Measurements from ENCODE around the gene FAM170B.

FAM170B gene

GRCh38 chr10:49151025-49151445 is 17.2 kb upstream of the FAM170B start:
- no peak for DNase-seq

DNA sequence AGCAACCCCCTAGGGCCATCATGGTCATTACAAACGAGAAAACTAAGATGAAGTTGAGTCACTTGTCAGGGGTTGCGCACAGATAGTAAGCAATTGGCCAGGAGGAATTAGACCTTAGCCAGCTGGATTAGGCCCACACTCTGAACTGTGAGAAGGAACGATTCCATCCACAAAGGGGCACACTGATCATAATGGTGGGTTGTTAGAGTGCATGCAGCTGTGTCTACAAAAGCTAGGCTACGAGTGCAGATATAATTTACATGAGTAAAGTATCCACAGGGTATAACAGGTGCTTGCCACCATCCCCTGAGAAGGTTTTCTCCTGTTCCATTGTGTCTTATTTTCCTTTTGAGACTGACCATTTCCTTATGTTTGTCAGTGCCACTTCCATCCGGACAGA is 16.6 kb upstream of the FAM170B start:
- peak in 1 of 2 experiments; percentile 14 for DNase-seq

GRCh38 chr10:49149881-49150280 is 16.1 kb upstream of the FAM170B start:
- no peak for DNase-seq

GRCh38 chr10:49144058-49144720 is 10.4 kb upstream of the FAM170B start:
- DNase-seq: no peak

DNA sequence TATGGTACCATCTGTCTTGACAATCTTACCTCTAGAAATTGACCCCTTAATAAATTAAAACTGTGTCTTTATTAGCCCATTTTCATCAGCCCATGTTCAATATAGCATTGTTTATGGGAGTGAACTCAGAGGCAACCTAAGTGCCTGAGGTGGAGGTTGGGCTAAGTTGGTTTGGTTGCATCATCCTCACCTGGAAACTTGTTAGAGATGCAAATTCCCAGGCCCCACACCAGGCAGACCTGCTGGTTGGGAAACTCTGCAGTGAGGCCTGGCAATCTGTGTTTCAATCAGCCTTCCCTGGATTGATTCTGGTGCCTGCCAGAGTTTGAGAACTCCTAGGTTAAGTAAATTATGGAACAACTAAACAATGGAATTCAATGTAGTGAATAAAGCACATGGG is 9.4 kb upstream of the FAM170B start:
- no peak for DNase-seq

GRCh38 chr10:49141541-49142332 is 7.9 kb upstream of the FAM170B start:
- no peak for DNase-seq

DNA sequence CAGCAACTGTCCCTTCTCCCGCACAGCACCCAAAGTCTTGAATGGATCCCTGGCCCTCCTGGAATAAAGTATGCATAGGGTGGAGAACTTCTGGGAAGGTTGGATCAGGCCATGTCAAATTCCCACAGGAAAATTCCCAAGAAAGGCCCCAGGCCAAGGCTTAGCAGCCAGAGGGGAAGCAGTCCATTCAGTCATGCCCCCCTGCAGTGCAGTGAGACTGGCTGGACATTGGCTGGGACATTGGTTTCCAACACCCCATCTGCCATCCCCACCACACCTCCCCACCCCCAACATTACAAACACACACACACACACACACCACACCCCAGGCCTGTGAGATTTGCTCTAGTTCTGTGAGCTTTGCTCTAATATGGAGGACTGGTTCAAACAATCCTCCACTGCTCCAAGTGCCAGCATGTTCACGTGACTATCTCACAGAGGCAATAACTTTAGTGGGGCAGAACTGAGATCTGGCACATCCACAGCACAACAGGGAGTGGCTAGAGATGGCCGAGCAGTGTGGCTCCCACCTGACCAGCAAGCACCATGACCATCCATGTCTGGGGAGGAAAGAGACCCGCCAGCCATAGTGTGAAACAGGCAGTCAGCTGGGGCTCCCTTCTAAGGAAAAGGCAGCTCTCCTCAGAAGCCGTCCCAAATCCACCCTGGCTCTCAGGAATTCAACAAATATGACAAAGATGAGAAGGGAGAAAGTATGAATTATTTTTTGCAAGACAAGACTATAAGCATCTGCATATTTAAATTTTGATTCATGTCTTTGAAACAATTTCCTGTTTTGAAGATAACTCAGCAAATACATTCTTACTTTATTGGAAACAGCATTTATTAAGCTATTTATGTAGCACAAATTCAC is 6.7 kb upstream of the FAM170B start:
- DNase-seq: no peak

- no peak for DNase-seq
These were observed 6.0 kb upstream of the FAM170B start for GRCh38 chr10:49139846-49140195.

DNA sequence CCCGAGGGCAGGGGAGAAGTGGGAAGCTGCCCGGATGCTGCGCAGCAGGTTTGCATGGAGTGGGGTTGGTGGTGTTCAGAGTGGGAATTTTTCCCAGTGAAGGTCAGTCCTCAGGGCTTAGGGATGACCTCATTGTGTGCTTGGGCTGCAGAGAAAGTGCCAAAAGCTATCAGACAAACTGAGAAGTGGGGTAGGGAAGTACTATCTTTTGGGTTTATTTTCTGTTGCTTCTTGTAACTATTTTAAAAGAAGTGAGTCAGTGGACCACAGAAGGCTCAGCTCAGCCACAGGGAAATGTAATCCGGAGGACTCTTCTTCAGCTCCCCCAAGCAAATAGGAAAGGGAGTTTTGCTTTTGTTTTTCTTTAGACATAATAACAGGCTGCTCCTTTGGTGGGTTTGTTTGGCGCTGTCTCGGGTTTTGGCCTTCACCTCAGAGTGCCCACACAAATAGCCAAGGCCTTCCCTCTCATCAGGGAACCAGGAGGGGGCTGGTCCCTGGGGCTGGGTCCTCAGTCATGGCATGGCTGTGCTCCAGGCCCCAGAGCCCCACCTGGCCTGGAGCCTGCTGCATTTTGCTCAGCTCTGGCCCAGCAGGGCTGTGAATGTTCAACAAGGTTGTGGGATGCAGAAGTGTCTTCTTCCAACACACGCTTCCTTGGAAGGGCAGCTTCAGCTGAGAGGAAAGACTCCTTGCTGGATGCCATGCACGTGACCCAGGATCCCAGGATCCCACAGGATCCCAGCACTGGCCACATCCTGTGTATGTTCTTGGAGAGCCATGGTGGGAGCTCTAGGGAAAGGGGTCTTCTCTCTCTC is 5.4 kb upstream of the FAM170B start:
- DNase-seq: no peak

DNA sequence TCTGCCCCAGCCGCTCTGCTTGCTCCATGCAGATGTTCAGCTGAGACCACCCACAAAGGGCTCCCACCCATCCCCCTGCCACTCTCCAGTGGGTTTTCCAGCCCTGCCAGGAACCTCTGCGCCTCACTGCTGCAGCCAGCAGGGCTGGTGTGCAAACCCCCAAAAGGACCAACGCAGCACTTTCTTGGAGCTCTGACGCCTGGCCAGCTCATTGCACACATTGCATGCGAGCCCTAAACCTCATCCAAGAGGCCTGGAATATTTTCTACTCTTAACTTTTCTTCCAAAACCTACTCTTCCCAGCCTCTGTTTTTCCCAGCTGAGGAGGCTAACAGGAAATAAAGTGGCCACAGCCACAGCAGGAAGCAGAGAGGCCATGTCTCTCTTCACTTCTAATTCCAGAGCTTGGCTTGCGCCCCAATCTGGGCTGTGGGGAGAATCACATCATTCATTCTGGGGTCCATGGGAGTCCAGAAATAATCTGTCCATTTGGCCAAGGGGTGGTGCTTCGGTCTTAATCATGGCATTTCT is 4.6 kb upstream of the FAM170B start:
- no peak for DNase-seq

- no peak for DNase-seq
These were observed 2.7 kb upstream of the FAM170B start for GRCh38 chr10:49136525-49136924.

- DNase-seq: no peak
These were observed 1.9 kb upstream of the FAM170B start for GRCh38 chr10:49135575-49136313.

GRCh38 chr10:49134327-49134726 is 506 bp upstream of the FAM170B start:
- no peak for DNase-seq

GRCh38 chr10:49132362-49132737 is 1.5 kb downstream of the FAM170B start:
- no peak for DNase-seq

DNA sequence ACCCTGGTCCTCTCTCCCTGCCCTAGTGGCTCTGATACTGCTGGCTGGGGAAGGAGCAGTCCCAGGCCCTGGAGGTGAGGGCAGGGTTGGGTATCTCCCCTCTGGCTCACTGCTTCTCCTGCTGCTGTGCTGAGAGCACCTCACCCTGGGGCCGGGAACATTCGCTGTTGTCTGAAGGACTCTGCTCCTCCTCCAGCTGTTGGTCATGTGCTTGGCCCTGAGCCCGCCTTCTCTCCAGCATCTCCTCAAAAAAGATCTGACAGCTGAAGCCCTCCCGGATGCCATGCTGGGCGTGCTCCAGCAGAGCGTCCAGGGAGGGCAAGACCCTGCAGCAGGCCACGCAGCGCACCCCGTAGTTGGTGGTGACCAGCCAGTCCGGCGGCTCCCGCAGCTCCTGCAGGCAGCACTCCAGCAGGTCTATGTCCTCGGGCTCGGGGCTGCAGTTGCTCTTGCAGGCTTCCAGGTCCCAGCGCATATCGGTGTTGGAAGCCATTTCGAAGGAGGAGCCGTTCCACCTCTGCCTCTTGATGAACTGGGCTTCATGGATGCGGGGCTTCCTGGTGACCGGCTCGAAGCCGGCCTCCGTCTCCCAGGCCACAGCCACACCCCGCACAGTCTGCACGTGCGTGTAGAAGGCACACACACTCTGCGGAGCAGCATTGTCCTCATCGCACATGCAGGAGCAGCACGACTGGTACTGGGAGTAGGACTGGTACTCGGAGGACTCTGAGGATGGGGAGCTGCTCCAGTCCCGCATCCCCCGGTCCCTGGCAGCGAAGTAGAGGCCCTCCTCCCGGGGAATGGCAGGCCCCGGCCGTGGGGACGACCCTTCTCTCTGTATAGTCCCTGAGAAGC is 2.1 kb downstream of the FAM170B start:
- DNase-seq: no peak

GRCh38 chr10:49129376-49129775 is 4.4 kb downstream of the FAM170B start:
- no peak for DNase-seq

GRCh38 chr10:49128854-49129253 is 5.0 kb downstream of the FAM170B start:
- no peak for DNase-seq

DNA sequence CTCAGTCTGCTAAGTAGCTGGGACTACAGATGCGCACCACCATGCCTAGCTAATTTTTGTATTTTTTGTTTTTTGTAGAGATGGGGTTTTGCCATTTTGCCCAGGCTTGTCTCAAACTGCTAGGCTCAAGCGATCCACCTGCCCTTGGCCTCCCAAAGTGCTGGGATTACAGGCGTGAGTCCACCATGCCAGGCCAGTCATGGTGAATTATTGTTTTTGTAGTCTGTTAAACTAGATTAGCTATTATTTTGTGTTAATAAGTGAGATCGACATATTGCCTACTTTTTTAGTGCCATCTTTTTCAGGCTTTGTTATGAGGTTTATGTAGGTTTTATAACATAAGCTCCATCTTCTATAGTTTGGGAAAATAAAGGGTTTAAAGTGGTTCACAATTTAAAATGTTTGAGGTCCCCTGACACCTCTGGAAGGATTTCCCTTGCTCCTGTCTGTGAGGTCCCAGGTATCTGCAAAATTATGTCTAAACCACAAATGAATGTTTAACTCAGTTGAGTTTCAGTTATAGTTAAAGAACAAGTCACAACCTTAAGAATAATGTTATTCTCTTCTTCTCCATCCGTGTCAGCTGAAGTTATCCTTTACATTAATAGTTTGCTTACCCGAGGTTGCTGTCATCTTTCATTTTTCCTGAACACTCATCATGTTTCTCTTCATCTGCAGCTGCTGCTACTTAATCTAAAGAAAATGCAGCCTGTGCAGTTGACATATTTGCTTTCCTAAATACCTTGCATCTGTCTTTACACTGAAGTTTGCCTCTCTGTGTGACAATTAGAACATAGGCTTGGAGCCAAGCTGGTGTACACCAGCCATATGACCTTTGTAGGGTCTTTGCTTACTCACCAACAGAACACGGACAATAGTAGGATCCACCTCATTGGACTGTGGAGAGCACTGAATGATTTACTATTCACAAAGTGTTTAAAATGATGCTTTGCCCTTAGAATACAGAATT is 9.6 kb downstream of the FAM170B start:
- DNase-seq: no peak

GRCh38 chr10:49120911-49121310 is 12.9 kb downstream of the FAM170B start:
- no peak for DNase-seq

DNA sequence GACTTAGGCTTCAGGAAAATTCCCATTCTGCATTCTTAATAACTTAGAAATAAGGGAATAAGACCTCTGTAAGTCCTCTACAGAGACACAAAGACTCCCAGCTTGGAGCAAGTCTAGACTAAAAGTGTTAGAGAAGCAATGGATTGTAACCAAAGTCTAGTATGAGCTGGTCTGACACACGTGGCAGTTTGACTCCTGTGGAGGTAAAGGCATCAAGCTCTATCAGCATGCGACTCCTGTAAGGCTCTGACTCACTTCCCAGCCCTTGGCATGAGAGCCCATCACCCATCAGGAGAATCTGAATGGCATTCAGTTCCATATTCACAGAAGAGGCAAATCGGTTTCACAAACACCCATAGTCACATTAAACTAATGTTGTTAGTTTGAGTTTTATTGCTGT is 14.1 kb downstream of the FAM170B start:
- DNase-seq: no peak

Data from NCI-H1930 (cell line).